ENCODE measurements around the gene CARS2.

CARS2 gene

DNA sequence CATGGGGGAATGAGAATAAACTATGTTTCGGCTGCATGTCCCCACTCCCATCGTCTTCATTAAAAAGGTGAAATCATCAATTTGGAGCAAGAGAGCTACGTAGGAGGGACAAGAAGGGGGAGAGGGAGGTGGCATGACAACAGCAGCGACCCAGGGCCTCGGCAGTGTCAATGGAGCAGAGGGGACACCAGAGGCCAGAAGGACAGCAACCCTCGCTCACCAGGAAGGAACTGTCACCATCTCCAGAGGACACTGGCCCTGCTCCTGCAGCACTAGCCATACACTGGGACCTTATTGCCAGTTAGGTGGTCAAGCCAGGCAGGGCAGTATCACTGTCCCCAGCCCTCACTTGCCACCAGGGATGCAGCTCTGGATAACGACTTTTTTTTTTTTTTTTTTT, 56.4 kb downstream of the CARS2 start:
- DNase-seq: no peak

DNA sequence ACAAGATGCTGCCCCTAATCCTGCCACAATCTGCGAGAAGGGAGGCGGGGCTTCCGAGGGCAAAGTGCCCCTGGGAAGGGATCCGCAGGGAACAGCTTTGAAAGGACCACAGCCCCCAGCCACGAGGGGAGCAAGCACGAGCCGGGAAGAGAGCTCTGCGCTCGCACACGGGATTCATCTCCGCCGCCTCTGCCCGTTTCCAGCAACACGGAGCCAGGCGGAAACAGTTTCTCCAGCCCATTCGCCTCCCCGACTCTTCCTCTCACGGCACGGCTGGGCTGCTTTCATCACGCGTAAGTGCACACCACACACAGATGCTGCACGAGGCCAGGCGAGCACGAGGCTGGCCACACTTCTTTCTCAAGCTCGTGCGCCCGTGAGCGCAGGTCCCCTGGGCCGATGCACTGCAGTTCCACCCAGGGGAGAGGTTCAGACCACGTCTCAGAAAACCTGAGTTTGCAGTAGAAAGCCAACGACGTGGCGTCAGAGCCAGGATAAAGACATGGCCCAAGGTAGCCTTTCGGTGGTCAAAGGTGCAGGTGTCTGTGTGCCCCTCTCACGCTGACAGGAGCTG, 57.0 kb downstream of the CARS2 start:
- DNase-seq: no peak

DNA sequence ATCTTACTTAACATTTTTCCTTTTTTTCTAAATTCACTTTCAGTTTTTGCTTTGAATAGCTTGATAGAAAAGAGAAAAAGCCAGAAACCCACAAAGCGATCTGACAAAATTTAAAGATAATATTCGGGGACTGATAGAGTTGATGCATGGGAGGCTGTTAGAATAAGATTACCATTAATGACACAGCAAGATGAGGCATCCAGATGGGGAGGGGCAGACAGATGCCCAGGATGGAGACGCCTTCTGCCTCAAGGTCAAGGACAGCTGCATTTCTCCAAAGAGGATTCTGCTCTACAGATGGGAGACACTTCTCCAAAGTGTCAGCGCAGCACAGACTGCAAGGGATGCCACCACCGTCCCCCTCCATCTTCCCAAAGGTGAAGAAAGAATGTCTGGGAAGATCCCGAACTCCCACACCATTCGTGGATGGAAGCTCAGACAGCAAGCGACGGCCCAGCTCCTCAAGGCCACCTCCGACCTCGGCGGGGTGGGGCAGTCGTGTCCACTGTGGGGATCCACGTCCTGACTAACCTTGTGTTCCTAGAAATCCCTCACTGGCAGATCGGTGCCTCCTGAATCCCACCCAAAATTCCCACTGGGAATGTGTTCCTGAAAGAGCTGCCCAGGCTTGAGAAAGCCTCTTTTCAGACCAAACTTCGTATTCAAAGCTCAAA, 57.6 kb downstream of the CARS2 start:
- DNase-seq: no peak

DNA sequence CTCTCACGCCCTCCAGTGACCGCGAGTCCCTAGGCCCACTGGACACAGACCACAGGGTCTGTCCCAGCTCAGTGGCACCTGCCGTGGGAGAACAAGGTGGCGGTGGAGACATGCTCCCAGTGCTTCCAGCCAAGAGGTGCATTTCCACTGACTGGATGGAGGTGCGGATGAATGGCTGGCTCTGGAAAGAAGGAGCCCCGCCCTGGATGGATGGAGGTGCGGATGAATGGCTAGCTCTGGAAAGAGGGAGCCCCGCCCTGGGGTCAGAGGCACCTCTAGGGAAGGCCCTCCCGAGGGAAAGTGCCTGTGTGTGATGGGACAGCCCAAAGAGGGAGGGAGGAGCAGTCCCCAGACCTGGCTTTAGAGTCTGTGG, 58.6 kb downstream of the CARS2 start:
- DNase-seq: no peak

DNA sequence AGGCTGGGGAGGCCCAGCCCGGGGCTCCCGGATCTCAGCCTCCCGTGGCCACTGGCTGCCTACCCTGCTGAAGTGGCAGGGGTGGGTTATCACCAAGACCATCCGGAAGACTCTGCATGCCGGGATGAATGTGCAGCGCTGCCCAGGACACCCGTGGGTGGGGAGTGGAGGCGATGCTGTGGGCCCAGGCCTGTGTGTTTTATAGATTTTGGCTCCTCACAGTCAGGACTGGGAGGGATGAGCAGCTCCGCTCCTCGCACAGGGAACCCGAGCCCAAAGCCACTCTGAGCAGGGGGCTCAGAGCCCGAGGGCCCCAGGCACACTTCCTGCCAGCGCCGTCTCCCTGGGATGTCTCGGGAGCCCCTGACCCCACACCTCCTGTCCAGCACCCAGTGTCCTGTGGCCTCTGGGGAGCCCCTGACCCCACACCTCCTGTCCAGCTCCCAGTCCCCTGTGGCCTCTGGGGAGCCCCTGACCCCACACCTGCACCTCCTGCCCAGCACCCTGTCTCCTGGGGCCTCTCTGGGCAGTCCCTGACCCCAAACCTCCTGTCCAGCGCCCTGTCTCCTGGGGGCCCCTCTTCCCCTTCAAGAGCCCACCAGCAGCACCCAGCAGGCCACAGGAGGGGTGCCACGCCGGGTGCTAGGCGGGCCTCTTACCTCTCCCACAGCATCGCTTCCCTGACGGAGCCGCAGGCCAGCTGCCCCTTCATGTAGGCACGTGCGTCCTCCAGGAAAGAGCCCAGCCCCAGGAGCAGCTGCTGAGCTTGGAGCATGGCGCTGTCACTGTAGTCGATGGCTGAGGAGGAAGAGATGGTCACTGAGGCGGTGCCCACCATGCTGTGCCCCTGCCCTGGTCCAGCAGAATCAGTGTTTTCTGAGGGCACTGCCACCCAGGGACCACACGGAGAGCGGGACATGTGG, 59.2 kb downstream of the CARS2 start:
- DNase-seq: no peak

DNA sequence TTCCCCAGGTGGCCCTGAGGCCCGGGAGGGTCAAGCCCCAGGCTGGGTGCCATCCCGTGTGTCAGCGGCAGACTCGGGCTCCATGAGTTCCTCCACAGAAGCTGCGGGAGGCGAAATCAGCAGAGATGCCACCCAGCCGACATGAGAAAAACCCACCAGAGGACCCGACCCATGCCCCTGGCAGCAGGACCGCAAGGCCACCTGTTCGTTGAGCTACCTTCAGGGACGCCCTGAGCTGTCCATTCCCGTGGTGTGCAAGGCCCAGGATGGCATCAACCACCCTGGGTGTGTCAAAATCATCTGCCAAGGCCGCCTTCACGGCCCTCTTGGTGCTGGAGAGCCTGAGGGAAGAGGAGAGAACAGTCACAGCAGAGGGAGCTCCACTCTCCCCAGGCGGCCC, 60.2 kb downstream of the CARS2 start:
- no peak for DNase-seq

DNA sequence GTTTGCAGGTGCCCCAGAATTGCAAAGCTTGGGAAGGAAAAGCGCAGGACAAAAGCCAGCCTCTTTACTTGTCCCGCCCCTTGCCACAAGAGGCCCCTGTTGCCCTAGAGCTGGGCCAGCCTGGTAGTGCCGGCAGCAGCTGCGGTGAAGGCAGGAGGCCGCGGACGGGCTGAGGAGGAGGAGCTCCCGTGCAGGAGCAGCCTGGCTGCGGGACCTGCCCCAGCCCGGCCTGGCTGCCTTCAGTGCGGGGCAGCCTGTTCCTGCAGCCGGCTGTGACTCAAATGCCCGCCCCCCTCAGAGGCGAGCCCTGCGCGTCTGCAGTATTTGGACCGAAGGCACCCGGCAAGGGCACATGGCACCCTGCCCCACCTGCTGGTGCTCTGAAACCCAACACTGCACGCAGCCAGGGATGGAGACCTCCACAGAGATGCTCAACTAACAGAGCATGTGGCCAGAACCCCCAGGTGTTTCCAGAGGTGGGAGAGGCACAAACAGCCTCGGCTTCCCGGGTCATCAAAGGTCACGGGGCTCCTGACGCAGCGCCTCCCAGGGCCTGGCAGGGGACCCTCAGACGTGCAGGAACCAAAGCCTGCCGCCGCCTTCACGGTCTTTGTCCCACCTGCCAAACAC, 60.9 kb downstream of the CARS2 start:
- DNase-seq: peak; percentile 68

DNA sequence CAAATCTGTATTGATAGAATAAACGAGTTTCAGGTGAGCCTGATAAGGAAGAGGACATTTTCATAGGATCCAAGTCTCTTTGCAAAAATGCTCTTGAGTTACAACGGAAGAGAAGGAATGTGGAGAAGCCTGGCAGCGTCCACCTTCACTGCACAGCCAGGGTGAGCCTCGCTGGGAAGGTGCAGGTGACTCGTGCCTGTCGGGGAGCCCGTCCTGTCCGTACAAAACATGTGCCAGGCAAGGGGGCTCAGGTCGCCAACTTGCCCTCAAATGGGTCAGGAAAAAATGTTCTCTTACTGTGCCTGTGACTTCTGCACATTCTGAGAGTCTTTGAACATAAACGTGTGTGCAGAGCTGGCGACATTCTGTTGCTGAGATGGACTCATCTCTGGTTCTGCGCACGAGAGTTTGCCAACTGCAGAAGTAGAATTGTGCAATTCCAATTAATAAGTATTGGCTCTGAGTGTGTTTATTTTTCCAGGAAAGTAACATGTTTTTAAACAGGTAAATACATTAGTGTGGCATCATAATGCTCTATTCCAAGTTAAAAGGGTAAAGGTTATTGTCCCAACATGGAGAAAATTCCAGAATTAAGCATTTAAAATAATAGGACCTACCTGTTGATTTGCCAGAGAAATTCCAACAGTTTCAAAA, 62.0 kb downstream of the CARS2 start:
- no peak for DNase-seq

DNA sequence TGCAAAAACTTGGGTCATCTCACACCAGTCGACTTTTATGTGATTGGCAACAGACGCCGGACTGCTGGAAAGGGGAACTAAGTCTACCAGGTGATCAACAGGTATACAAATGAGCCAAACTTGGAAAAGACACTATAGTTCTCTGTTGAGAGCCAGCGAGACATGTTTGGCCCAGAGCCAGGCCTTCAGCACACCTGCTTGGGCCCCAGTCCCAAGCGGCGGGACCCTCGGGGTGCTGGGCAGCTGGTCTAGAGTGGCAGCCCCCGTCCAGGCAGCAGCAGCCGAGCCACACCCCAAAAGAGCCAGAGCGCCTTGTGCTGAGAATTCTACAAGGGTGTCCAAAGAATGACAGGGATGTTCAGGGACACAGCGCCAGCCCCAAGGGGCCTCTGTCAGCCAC, 62.6 kb downstream of the CARS2 start:
- DNase-seq: no peak

DNA sequence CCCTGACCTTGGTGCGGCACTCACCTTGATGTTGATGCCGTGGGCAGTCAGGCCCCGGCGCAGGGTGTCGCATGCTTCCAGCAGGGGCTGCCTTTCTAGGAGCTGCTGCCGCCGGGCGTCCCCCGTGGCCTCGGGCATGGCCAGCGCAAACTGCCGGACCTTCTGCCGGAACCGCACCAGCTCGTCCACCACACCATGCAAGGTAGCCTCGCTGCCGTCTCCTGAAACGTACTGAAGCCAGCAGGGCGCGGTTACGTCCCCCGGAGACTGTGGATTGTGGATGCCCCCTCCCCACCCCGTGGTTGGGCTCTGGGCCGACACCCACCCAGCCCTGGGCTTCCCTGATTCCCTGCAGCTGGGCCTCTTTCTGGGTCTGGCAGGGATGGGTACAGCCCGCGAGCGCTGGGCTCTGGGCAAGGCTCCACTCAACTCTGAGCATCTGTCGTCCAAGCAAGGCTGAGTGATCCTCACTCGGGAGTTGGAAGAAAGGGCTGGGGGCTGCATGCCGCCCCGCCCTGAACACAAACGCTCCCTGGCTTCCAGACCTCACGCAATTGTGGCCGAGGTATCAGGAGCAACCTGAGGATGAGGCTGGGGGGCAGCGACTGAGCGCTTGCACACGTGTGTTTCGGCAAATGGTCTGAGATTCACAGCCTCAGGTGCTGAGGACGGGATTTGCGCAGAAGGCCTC, 63.5 kb downstream of the CARS2 start:
- no peak for DNase-seq

DNA sequence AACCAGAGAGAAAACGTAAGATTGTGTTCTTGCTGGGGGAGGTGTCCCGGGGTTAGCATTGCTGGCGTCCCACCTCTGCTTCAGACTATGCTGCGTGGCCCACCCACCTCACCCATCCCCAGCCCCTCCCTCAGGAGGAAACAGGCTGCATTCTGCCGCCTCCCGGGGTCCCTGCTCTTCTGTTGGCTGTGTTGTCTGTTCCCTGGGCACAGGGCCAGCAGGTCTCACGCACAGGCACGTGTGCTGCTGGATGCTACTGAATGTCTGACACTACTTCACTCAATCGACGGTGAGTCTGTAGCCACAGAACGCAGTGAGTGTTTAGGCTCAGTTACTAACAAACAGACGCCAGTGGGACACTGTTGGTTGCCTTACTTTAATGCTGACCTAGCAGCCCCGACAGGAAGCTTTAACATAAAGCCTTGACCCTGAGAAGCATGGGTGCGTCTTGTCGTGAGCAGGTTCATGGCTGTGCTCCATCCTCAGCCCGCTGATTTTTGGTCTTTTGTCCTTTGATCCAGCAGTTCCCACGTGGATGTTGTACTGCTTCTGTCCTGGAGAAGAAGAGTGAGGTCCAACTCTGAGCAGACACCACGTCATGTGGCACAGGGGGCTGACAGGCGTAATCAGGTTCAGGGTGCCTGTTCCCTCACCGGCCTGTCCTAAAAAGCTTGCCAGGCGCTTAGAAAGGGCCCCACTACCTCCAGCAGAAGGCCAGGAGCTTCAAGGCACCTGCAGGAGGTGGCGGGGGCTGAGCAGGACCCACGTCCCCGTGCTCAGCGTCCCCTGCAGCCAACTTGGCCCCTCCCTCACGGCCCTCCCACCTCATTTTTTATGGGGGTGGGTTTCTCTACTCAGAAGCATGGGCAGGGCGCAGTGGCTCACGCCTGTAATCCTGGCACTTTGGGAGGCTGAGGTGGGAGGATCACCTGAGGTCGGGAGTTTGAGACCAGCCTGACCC, 64.6 kb downstream of the CARS2 start:
- DNase-seq: peak; percentile 18

DNA sequence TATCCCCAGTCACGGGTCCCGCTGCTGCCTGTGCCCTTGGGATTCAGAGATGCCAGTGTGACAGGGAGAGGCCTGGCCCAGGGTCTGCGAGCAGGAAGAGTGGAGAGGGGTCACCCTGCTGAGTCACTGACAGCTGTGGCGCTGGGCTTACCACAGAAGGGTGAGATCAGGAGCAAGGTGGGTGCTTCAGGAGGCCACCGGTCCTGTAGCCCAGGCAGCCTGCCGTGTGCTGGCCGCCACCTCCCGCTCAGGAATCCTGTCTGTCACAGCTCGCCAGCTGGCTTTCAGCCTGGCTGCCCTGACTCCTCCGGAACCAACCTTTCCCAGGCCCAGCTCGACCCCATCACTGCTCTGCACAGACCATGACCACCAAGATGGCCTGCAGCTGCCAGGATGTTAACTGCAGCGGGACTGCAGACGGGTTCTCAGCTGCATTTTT, 65.3 kb downstream of the CARS2 start:
- no peak for DNase-seq

DNA sequence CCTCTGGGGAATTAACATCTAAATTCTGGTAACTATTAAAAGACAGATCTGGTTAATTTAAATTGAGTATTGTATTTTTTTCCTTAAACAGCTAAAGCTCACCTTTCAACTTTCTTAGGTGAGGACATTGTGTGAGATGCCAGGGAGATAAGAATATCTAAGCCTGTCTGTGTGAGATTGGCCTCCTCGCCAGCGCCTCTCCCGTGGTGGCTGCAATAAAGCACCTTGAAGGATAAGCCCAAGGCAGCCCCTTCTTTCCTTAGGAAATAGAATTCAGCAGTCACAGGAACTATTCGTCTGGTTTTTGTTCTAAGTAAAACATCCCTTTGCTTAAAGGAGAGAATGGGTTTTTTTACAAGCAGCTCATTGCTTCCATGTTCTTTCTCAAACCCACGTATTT, 66.0 kb downstream of the CARS2 start:
- no peak for DNase-seq

DNA sequence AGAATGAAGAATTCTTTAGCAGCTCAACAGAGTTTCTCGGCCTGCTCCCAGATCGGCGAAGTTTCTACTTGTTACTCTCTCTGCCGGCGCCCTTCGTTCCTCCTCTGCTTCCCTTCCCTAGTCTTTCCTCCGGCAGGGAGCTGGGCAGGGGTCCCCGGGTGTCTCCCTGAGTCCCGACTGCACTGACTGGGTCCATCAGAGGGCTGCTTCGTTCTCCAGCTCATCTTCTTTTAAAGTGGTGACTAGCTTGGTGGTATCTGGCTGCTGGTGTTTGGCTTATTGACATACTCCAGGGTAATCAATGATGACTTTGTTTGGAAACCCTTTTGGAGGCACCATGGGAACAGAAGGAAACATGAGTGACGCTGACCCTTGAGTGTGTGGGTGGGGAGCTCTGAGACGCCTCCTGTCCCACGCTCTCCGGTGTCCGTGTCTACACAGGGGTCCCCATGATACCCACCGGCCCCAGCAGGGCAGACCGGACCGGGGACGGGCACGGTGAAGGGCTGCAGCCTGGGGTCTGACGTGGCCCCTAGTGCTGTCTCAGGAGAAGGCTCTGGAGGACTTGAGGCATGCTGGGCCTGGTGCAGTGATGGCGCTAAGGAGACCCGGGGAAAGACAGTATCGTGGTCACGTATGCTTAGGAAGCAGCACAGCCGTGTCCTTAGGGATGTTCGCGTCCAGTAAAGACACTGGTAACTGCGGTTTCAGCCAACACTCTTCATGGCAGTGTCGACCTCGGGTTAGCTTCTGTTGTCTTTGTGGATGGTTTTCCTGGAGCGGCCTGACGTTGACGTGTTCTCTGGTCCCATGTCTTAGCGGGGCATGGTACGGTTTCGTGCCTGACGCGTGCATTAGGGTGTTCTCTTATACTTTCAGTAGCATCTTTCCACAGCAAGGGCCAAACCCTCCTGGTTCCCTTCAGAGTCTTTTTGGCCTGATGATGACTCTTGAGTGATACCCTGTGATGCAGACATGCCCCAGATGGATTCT, 66.8 kb downstream of the CARS2 start:
- no peak for DNase-seq

DNA sequence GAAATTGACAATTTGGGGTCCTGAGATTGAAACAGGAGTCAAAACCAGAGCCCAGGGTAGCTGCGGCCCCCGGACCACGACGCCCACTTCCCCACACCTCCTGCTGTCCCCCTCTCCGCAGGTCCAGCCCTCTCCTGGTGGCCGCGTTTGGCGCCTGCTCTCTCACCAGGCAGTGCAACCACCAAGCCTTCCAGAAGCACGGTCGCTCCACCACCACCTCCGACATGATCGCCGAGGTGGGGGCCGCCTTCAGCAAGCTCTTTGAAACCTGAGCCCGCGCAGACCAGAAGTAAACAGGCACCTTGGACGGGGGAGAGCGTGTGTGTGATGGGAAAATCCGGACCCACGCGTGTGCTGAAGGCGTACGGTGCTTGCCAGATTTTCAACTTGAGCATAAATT, 67.7 kb downstream of the CARS2 start:
- DNase-seq: no peak

DNA sequence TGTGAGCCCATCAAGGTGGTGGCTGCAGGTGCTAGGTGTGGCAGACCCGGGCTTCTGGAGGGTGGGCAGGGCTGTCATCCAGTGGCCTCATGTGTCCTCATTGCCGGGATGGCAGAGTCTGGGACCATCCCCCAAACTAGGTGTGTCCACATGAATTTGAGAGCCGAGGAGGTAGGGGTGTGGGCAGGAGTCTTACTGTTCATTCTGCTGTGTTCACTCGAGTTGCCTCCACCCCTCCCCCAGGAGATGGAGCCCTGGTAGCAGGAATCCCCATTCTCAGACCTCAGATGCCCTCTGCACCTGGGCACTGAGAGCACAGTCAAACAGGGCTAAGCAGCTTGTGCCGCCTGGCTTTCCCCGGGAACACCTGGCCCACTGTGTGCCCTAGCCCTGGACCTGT, 68.2 kb downstream of the CARS2 start:
- DNase-seq: peak; percentile 74

DNA sequence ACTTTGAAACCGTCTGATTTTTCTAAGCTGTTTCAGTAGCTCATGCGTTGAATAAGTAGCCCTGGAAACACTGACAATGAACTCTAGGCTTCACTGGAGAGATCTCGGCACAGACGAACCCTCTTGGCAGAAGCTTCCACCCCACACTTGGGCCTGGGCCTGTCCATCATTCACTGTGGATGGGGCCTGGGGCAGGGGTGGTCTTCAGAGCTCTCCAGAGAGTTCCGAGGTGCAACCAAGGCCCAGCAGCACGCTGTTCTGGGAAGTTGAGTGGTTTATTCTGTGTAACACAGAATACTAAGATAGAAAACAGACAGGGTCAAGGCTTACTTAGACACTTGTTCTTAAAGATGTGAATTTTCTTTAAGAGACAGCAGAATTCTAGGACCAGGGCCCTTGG, 68.6 kb downstream of the CARS2 start:
- DNase-seq: no peak

DNA sequence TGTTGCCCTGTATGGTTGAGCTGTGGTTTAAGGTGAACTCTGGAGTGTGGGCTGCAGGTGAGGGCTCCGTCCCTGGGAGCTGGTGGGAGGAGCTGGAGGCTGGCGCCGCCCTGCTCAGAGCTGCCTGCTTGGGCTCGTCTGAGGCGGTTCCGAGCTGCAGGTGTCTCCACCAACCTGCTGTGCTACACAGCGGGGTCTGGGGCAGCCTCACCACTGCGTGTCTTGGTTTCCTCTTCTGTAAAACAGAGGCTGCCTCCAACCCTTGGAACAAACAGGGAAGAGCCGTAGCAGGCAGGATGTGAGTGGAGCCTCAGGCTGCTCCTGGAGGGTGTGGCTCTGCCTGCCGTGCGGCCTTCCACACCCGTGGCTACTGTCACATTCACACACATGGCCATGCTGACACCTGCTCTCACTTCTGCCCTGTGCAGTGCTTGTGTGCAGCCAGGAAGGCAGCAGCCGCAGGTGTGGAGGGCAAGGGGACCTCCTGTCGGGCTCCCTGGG, 69.2 kb downstream of the CARS2 start:
- peak; percentile 83 for DNase-seq

DNA sequence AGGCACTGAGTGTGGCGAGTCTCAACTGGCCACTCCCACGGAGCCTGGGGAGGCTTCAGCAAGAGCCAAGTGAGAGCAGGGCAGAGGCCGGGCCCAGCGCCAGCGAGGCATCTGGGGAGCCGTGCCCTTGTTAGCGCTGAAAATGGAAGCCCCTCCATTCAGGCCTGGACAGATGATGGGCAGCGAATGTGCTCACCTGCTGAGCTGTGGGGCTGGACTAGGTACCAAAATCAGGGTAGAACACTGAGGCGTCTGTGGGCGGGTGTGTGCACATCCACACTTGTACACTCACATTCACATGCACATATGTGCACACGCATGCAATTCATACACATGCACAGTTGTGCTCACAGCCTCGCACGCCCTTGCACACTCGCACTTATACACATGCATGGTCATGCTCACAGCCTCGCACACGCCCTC, 69.9 kb downstream of the CARS2 start:
- no peak for DNase-seq

Measured in NCI-H510A treated with DMSO at 0.1 percent for 48 hours (cell line).